K562 (cell line): ENCODE data around the gene ZNF649. TPM values are rescaled to one million over a fixed set of nuclear protein-coding genes. Genes with fewer than 3 reads are reported as not detected.

Source experiments
- BRD4 ChIP-seq: fragments of 200-600 bp; sonication (generic); IDR thresholded peaks from 2 replicates; pipeline ENCODE4 v1.6.1; 2017; ENCODE audit warnings: inconsistent platforms
- CBX1 ChIP-seq: sonication (generic); IDR thresholded peaks from 2 replicates; pipeline ENCODE4 v1.6.1; 2016; ENCODE audit warnings: antibody characterized with exemption, low read depth, mild to moderate bottlenecking
- CEBPG ChIP-seq, 3 experiments: fragments of 200-800 bp in 1 of 3; sonication (Bioruptor generic) in 1 of 3; sonication (generic) in 1 of 3; formaldehyde crosslinking in 1 of 3; IDR thresholded peaks in 2 of 3; conservative IDR thresholded peaks in 1 of 3; 2 replicates each; pipeline versions ENCODE4 v1.6.1 to v1.8.0; 2016 to 2022; ENCODE audit warnings: missing compliant biosample characterization in 2 of 3, missing genetic modification characterization in 2 of 3, mild to moderate bottlenecking in 1 of 3, missing genetic modification reagents in 1 of 3
- CUX1 ChIP-seq: fragments of 200-800 bp; sonication (Bioruptor generic); IDR thresholded peaks from 2 replicates; pipeline ENCODE4 v1.6.1; 2016; ENCODE audit warnings: missing genetic modification characterization, missing compliant biosample characterization
- EGR1 ChIP-seq: fragments of 450-650 bp; conservative IDR thresholded peaks from 2 replicates; pipeline ENCODE4 v1.6.1; 2017; ENCODE audit warnings: mild to moderate bottlenecking
- EZH2 ChIP-seq: IDR thresholded peaks from 2 replicates; pipeline ENCODE4 v1.6.1; 2012; ENCODE audit warnings: low read depth, mild to moderate bottlenecking, inconsistent platforms, low read length, borderline replicate concordance
- GTF2E2 ChIP-seq: fragments of 200-800 bp; sonication (Bioruptor generic); IDR thresholded peaks from 2 replicates; pipeline ENCODE4 v1.6.1; 2016; ENCODE audit warnings: missing genetic modification characterization, missing compliant biosample characterization
- KLF1 ChIP-seq: fragments of 450-650 bp; IDR thresholded peaks from 2 replicates; pipeline ENCODE4 v1.6.1; 2016; ENCODE audit warnings: missing genetic modification characterization, missing compliant biosample characterization
- MTA2 ChIP-seq: fragments of 450-650 bp; IDR thresholded peaks from 2 replicates; pipeline ENCODE4 v1.6.1; 2016; ENCODE audit warnings: low read depth
- PHB2 ChIP-seq: fragments of 450-650 bp; IDR thresholded peaks from 2 replicates; pipeline ENCODE4 v1.6.1; 2017; ENCODE audit warnings: low read depth
- RCOR1 ChIP-seq, 2 experiments: IDR thresholded peaks; 2 replicates each; pipeline ENCODE4 v1.6.1; 2012; ENCODE audit warnings: low read depth in 2 of 2, low read length in 2 of 2, borderline replicate concordance in 1 of 2, improper control_type of control experiment in 1 of 2
- RHOXF2B ChIP-seq: fragments of 250-450 bp; sonication (Bioruptor Pico); conservative IDR thresholded peaks from 2 replicates; pipeline ENCODE4 v1.5.1; 2021
- SAFB ChIP-seq: fragments of 200-400 bp; formaldehyde crosslinking; IDR thresholded peaks from 2 replicates; pipeline ENCODE4 v1.6.1; 2017; ENCODE audit warnings: low read depth, low read length, borderline replicate concordance
- SUPT5H ChIP-seq: fragments of 450-650 bp; IDR thresholded peaks from 2 replicates; pipeline ENCODE4 v1.6.1; 2016
- TEAD1 ChIP-seq, 2 experiments: fragments of 450-650 bp in 1 of 2; sonication (generic) in 1 of 2; formaldehyde crosslinking; IDR thresholded peaks; 2 replicates each; pipeline versions ENCODE4 v1.4.0 to v1.8.0; 2020 to 2022; ENCODE audit warnings: mild to moderate bottlenecking in 2 of 2, missing genetic modification reagents in 1 of 2
- THAP12 ChIP-seq: fragments of 250-450 bp; sonication (Bioruptor Pico); IDR thresholded peaks from 2 replicates; pipeline ENCODE4 v1.9.0; 2021; ENCODE audit warnings: mild to moderate bottlenecking, inconsistent platforms
- ZBTB33 ChIP-seq: sonication (generic); formaldehyde crosslinking; IDR thresholded peaks from 2 replicates; pipeline ENCODE4 v1.8.1; 2023; ENCODE audit warnings: mild to moderate bottlenecking, missing genetic modification reagents
- ZNF444 ChIP-seq: fragments of 250-450 bp; sonication (Bioruptor Pico); IDR thresholded peaks from 2 replicates; pipeline ENCODE4 v1.4.0; 2020; ENCODE audit warnings: mild to moderate bottlenecking, moderate library complexity
- ZNF57 ChIP-seq: fragments of 450-650 bp; formaldehyde crosslinking; IDR thresholded peaks from 2 replicates; pipeline ENCODE4 v1.4.0; 2020; ENCODE audit warnings: mild to moderate bottlenecking, moderate library complexity
- ZNF589 ChIP-seq: fragments of 200-800 bp; sonication (Bioruptor generic); IDR thresholded peaks from 2 replicates; pipeline ENCODE4 v1.6.1; 2016; ENCODE audit warnings: low read depth, missing genetic modification characterization, missing compliant biosample characterization
- ZNF778 ChIP-seq: fragments of 450-650 bp; formaldehyde crosslinking; IDR thresholded peaks from 2 replicates; pipeline ENCODE4 v1.4.0; 2020; ENCODE audit warnings: mild to moderate bottlenecking, moderate library complexity
- polyA plus RNA-seq, 8 experiments: library from polyadenylated mRNA; depleted of rRNA in 4 of 8; stranded (reverse) in 5 of 8; unstranded in 3 of 8; fragments of >200 nt; fragmentation: Nextera tagmentation in 2 of 8; fragmentation: Illumina TruSeq in 1 of 8; extraction: Ambion mirVana in 2 of 8; extraction: Trizol in 1 of 8; gene quantifications; 2 replicates each; pipeline versions ENCODE4 v1.2.1 to v1.2.3, GENCODE V29; 2011 to 2014; ENCODE audit warnings: inconsistent platforms in 1 of 8, missing spikeins in 1 of 8
- total RNA-seq, 7 experiments: library from RNA; depleted of rRNA in 6 of 7; stranded (reverse); fragments of >200 nt in 6 of 7; fragmentation: Illumina TruSeq in 2 of 7; extraction: Trizol in 2 of 7; gene quantifications; 2 replicates each; pipeline versions ENCODE4 v1.2.1 to v1.2.3, GENCODE V29; 2011 to 2021; ENCODE audit warnings: low replicate concordance in 1 of 7

The ZNF649 gene
- total and polyA plus RNA-seq, 9 of the 15 experiments (the other 6 are each of a cell fraction or from before 2014, with no cell fraction given): 1.4 to 14.9 (median 8.3) TPM

- TF ChIP-seq THAP12 (CRISPR knock-in tag) (no peak), BRD4 (no peak), ZNF589 (0 out of 2 replicates have a peak, but pooled peaks have one; percentile 10), KLF1 (no peak), SAFB (no peak), CBX1 (peak; percentile 42; the same call in 1 of the 2 replicates), ZBTB33 (CRISPR knock-in tag) (peak; percentile 86), SUPT5H (no peak), GTF2E2 (no peak), ZNF778 (CRISPR knock-in tag) (no peak), ZNF57 (CRISPR knock-in tag) (no peak), CUX1 (no peak), TEAD1 (CRISPR knock-in tag; IDR thresholded peaks at IDR 0.05) (no peak), ZNF444 (CRISPR knock-in tag) (no peak), EGR1 (no peak), RCOR1 (IDR thresholded peaks at IDR 0.05; ENCODE audit: borderline replicate concordance in 1 of 2, low read depth in 2 of 2, low read length in 2 of 2) (no peak), MTA2 (no peak), PHB2 (no peak), EZH2 (no peak), RHOXF2B (CRISPR knock-in tag) (no peak), CEBPG (CRISPR knock-in tag; IDR thresholded peaks at IDR 0.05) (no peak), CEBPG (tag; conservative IDR thresholded peaks at IDR 0.05 in 1 of 2, IDR thresholded peaks at IDR 0.05 in 1 of 2) (0 out of 4 replicates have a peak, but pooled peaks of 1 of the 2 experiments have one; percentile 13)
Observed at GRCh38 chr19:51926426-51926783, 21.6 kb upstream of the ZNF649 start (continued).
